ENCODE measurements around the gene SEMA4A.

SEMA4A gene

DNA sequence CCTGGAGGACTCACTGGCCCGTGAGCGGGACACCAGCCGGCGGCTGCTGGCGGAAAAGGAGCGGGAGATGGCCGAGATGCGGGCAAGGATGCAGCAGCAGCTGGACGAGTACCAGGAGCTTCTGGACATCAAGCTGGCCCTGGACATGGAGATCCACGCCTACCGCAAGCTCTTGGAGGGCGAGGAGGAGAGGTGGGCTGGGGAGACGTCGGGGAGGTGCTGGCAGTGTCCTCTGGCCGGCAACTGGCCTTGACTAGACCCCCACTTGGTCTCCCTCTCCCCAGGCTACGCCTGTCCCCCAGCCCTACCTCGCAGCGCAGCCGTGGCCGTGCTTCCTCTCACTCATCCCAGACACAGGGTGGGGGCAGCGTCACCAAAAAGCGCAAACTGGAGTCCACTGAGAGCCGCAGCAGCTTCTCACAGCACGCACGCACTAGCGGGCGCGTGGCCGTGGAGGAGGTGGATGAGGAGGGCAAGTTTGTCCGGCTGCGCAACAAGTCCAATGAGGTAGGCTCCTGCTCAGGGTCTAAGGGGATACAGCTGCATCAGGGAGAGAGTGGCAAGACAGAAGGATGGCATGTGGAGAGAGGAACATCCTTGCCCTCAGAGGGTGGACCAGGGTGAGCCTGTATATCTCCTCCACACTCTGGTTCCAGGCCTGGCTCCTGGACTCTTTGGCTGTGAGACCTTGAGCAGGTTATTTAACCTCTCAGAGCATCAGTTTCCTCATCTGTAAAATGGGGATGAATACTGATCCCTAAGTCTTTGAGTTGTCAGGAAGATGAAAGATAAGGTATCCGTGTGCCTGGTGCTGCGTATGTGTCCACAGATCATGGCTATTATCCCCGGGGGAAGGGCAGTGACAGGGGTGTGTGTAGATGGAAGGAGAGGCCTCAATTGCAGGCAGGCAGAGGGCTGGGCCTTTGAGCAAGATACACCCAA is 17.2 kb upstream of the SEMA4A start:
- no peak for DNase-seq (ENCODE audit: low spot score)

DNA sequence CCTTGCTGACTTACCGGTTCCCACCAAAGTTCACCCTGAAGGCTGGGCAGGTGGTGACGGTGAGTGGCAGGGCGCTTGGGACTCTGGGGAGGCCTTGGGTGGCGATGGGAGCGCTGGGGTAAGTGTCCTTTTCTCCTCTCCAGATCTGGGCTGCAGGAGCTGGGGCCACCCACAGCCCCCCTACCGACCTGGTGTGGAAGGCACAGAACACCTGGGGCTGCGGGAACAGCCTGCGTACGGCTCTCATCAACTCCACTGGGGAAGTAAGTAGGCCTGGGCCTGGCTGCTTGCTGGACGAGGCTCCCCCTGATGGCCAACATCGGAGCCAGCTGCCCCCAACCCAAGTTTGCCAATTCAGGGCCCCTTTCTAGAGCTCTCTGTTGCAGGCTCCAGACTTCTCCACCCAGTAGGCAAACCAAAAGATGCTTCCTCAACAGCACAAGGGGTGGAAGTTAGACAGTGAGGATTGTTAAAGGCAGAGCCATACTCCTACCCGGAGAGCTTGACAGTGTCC is 16.4 kb upstream of the SEMA4A start:
- no peak for DNase-seq (ENCODE audit: low spot score)

DNA sequence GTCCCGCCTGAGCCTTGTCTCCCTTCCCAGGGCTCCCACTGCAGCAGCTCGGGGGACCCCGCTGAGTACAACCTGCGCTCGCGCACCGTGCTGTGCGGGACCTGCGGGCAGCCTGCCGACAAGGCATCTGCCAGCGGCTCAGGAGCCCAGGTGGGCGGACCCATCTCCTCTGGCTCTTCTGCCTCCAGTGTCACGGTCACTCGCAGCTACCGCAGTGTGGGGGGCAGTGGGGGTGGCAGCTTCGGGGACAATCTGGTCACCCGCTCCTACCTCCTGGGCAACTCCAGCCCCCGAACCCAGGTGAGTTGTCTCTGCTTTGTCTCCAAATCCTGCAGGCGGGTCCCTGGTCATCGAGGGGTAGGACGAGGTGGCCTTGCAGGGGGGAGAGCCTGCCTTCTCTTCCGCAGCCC is 14.9 kb upstream of the SEMA4A start:
- DNase-seq (ENCODE audit: low spot score): no peak

DNA sequence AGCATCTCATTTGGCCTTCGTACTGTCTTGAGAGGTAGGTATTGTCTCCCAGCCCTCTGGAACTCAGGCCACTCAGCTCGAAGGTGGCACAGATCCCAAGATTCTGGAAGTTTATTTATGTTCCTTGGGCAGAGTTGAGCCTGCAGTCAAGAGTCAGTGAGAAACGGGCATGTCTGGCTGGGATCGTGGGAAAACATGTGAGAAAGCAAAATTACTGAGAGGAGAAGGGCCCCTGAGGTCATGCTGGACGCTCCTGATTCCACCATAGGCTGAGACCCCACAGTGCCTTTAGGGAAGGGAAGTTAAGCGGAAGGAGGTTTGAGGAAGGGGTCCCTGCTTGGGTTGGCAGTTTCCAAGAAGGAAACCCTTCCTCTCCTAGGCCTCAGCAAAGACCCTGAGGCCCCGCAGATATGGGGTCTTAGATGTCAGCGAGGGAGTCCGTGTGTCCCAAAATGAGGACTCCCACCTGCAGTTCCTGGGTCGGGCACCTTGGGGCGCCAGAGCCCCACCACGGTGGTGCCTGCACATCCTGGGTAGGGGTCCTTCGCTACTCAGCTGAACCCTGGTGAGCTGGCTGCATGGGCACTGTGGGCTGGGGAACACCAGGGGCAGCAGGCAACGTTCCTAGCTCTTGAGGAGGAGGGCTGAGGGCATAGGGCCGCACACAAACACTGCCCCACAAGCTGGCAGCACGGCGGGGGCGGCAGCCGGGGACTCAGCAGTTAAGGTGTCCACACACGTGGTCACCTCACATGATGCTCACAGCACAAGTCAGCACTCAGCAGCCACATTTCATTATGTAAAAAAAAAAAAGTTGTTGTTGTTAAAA is 12.3 kb upstream of the SEMA4A start:
- DNase-seq (ENCODE audit: low spot score): no peak

DNA sequence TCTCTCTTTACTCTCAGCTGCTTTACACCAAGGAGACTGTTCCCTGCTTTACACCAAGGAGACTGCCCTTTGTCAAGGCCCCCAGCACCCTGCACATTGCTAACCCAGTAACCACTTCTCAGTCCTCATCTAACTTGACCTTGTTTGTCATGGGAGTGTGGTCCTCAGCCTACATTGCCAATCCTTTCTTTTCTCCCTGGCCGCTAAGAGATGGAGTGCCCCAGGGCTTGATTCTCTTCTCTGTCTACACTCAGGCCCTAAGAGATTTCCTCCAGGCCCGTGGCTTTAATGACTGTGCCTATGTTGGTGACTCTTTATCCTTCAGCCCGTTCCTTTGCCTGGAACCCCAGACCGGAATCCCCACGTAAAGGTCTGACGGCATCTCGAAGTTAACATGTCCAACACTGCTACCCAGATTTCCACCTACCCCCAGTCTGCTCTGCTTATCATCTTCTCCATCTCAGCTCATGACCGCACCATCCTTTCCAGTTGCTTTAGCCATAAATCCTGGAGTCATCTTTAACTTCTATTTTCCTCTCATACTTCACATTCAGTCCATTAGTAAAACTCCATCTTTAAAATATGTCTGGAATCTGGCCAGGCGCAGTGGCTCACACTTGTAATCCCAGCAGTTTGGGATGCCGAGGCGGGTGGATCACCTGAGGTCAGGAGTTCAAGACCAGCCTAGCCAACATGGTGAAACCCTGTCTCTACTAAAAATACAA is 9.5 kb upstream of the SEMA4A start:
- DNase-seq (ENCODE audit: low spot score): no peak

DNA sequence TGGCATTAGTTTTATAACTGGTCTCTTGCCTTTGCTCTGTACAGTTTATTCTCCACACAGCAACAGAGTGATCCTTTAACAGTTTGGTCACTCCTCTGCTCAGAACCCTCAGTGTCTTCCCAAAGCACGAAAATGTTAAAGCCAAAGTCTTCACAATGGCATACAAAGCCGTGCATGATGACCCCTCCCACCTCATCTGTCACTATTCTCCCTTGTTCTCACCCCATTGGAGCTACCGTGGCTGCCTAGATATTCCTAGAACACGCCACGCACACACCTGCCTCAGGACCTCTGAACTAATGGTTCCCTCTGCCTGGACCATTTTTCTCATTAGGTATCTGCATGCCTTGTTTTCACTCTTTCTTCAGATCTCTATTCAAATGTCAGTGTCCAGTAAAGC is 8.6 kb upstream of the SEMA4A start:
- DNase-seq (ENCODE audit: low spot score): no peak

DNA sequence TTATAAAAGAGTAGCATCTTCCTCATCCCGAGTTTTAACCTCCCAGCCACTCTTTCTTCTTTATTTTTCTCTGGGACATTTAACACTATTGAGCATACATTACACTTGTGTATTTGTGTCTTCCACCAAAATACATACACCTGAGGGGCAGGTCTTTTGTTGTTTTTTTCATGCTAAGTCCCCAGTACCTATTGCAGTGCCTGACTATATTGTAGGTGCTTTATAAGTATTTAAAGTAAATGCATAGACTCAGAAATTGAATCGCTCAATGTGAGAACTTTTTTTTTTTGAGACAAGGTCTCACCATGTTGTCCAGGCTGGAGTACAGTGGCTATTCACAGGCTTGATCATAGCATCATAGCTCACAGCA is 7.8 kb upstream of the SEMA4A start:
- no peak for DNase-seq (ENCODE audit: low spot score)

DNA sequence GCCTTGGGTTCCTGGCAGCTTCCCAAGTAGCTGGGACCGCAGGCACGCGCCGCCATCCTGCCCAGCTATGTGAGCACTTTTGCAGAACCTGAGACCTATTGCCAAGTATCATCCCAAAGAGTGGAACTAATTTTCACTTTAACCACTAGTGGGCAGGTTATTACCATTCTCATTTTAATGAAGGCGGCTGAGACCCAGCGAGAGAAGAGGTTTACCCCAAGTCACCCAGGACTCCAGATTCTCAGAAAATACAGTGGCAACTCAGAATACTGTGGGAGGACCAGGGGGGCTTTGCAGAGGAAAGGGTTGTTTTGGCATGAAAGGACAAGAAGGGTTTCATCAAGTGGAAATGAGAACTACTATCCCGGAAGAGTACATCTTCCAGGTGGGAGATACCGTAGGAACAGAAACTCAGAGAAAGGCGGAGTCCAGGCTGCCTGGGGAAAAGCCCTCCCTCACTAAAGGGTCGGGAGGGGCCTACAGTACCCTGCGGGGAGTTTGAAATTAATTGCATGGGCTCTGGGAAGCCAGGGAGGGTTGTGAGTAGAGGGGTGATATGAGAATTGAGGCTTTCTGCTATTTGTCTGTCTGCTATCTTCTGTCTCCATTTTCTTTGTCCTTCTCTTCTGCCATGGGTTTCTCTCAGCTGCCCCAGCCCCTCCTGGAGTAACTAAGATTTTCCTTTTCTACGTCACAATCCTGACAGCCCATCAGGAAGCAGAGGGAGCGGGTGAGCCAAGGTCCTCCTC is 7.2 kb upstream of the SEMA4A start:
- peak; percentile 76 for DNase-seq (ENCODE audit: low spot score)

DNA sequence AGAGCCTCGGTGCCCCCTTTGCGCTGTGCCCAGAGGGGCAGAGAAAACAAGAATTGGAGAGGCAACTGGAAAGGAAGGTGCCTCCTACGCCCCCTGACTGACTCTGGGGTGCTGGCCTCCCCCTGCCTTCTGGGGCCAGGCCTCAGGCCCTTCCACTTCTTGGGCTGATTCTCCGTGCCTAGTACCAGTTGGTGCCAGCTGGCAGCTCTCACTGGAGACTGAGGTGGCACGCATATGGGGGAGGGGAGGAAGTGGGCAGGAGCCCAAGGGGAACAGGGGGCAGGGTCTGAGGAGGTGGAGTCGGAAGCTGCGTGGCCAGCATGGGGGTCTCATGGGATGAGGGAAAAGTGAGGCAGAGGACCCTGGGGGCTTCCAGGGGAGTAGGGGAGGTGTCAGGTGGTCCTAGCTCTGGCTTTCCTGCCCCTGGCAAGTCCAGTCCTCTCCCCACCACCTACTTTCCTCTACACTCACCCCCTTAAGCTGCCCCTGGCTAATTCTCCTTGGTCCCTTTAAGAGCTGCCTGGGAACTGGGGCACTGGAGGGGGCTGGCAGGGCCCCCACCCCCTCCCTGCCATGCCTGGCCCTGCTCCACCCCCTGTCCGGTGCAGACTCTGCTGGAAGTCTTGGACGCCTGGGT is 6.5 kb upstream of the SEMA4A start:
- DNase-seq (ENCODE audit: low spot score): no peak

DNA sequence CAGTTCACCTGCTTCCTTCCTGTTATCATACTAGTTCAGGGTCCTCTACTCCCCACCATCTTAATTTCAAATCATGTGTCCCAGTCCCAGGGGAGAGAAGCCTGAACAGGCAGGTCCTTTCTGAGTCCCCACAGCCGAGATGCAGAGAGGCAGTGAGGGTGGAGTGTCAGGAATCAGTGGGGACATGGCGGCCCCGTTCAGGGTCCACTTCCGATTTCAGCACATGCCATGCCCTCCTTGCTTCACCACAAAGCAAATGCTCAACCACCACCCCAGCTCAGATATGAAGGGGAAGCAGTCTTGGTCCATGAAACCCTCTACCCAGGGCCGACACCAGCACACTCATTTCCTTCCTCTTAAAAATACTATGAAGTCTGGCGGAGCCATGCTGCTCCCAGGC is 5.2 kb upstream of the SEMA4A start:
- peak; percentile 54 for DNase-seq (ENCODE audit: low spot score)

DNA sequence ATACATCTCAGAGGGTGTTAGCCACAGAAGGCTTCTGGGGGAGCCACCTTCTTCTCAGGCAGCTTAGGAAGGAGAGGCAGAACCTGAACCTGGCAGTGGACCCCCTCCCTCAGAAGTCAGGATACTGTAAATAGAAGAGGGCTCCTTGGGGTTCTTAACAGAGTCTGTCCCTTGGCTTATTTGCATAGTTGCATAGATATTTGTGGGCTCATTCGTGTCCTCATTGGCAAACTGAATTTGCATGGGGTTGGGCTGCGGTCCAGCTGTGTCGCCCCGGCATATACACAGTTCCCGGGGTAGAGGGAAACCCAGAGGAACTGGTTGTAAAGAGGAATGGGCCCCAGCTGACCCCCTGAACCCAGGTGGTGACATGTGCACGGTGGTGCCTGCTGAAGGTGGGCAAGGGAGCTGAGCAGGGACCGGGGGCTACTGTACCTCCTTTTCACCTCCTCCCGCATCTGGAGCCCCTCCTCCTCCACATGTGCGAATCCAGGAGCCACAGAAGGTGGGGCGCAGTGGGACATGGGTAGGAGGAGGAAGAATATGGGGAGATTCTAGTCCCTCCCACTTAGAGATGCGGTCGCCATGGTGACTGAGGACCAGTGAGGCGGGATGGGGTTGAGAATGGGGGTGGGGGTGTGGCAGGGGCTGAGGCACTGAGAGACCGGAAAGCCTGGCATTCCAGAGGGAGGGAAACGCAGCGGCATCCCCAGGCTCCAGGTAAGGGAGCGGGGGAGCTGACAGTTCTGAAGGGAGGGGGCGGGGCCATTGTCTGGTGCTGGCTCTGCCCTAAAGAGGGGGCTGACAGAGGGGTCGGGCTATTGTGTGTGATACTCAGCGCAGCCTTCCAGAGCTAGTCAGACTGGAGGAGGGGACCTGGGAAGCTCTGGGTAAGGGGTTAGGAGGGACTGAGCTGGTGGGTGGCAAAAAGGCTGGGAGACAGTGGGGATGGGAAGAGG is 3.7 kb upstream of the SEMA4A start:
- peak; percentile 79 for DNase-seq (ENCODE audit: low spot score)

DNA sequence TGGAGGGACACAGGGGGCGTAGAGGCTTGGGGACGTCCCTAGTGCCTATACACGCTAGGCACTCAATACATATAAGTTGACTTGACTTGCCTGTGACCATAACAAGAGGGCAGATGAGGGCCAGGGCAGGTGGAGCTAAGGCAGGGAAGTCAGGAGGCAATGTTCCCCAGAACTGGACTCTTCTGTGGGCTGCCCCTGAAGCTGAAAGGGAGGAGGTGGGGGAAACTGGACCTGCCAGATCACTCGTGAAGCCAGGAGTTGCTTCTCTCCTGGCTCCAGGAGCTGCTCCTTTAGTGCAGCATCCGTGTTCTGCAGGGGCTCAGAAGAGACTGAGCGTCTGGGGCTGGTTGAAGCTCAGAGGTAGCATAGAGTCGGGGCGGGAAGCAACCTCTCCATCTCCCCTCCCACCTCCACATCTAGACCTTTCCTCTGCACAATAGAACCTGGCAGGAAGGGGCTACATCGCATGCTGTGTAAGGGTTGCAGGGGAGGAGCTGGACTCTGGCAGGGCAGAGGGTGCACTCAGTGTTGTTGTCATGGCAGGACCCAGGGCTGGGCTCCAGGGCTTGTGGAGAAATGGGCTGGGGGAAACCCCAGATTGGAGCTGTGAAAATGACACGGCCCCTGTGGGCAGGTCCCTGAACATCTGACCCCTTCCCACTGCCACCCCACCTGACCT is 2.9 kb upstream of the SEMA4A start:
- no peak for DNase-seq (ENCODE audit: low spot score)

DNA sequence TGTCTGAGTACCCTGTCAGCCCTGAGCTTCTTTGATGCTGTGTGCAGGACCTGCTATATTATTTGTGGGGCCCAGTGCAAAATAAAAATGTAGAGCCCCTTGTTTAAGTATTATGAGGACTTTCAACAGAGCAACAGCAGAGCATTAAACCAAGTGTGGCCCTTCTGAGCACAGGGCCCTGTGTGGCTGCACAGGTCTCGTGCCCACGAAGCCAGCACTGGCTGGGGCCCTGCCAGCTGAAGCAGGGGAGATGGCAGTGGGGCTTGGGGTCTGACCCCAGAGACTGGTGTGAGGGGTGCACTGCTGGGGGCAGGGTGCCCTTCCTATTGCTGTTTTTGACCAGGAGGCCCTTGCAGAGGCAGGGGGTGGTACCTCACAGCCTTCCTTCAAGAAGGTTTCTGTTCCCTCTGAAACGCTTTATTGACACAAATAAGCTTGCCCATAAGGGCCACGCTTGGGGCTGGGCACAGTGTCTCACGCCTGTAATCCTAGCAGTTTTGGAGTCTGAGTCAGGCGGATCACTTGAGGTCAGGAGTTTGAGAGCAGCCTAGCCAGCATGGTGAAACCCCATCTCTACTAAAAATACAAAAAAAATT is 2.2 kb upstream of the SEMA4A start:
- no peak for DNase-seq (ENCODE audit: low spot score)

DNA sequence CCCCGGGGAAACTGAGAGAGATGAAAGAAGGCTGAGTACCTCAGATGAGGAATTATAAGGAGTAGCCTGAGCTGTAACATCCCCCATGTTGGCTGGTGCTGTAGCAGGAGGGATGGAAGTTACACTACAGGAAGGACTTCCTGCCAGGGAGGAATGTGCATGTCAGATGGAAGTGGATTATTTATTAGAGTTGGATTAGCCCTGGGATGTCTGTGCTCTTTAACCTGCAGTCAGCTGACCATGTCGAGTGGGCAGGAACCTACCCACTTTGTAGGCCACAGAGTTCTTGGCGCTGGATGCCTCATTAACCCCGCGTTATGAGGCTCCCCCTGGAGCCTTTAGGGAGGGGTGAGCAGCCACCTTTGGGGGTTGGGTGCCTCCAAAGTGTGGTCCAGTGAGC is 757 bp upstream of the SEMA4A start:
- DNase-seq (ENCODE audit: low spot score): no peak

DNA sequence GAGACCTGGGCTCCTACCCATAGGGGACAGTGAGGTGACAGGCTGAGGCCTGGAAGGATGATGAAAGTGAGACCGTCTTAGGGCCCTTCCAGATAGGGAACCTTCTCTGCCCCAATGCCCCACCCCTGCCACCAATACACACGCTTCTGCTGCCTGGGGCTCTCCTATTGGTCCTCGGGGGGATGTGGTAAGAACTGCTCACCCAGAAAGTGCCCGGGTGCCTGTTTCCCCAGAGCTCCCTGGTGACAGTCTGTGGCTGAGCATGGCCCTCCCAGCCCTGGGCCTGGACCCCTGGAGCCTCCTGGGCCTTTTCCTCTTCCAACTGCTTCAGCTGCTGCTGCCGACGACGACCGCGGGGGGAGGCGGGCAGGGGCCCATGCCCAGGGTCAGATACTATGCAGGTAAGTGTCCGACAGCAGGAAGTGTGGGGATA is 948 bp downstream of the SEMA4A start:
- peak; percentile 96 for DNase-seq (ENCODE audit: low spot score)

DNA sequence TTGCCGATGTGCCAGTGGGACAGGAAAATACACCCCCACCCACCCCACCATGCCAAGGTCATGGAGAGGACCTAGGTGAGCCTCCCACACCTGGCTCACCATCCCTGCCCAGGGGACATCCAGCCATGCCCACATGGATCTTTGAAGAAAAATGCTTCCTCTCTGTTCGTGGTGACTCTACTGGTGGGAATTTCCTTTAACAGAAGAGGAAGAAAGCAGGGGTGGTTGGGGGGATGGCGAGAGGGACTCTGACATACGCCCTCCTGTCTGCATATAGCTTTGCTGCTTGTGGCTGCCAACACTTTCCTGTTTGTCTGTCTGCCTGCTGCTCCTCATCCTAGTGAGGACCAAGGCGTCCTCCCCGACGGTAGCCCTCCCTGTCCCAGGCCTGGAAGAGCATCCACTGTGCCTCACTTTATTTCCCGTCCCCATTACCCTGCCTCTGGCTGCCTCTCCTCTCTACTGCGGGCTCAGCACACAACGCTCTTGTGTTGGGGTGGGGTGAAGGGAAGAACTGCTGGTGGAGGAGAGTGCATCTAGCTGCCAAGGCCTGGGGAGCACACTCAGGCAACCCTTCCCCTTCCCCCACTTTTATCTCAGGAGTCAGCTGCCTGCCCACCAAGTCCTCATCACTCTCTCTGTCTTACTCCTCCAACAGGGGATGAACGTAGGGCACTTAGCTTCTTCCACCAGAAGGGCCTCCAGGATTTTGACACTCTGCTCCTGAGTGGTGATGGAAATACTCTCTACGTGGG is 2.5 kb downstream of the SEMA4A start:
- no peak for DNase-seq (ENCODE audit: low spot score)

DNA sequence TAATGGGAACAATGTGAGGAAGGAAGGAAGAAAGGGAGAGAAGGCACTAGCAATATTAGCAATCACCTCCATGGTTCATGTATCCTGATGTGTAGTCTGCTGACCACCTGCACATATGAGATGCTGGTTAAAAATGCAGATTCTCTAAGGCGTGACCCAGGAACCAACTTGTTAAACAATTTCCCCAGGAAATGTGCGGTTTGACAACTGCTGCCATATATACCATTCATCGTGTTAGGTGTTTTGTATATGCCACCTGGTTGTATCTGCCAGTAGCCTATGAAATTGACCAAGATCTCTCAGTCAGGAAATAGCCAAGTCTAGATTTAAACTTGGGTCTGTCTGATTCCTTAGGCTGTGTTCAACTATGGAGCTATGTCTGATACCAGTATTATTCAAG is 4.1 kb downstream of the SEMA4A start:
- DNase-seq (ENCODE audit: low spot score): peak; percentile 46

DNA sequence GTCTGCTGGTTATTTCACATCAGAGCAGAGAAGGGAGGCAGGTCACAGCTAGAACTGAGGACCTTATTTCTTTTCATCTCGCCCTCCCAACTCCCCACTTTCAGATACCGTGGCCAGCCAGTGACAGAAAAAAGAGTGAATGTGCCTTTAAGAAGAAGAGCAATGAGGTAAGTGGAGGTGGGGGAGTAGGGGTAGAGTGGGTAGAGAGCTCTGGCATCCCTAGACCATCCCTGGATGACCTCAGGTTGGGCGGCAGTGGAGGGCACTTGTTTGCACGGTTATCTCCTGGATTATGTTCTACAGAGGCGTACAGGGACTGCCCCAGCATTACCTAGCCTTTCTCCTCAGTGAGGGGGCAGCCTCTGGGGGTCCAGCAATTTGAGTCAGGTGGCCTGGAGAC is 4.6 kb downstream of the SEMA4A start:
- DNase-seq (ENCODE audit: low spot score): no peak

Measured in germinal center (tissue), 1 donor.